SH-SY5Y (cell line): Measurements from ENCODE around the gene ADGRG3.

Source experiments
- GATA2 ChIP-seq: IDR thresholded peaks from 2 replicates; pipeline ENCODE4 v1.6.1; 2011; ENCODE audit warnings: mild to moderate bottlenecking, low read depth, low read length
- GATA3 ChIP-seq: IDR thresholded peaks from 2 replicates; pipeline ENCODE4 v1.6.1; 2011; ENCODE audit warnings: low read depth, mild to moderate bottlenecking, low read length, moderate library complexity

GRCh38 chr16:57667048-57667525 lies 1.0 kb upstream of the ADGRG3 start:
- no peak for TF ChIP-seq GATA3
- TF ChIP-seq GATA2: no peak
